HG02870 (cell line): ENCODE data around the gene SERTAD1.
A peak's percentile ranks its signal among the peaks of the same experiment; 100 is the strongest.

Experiments
- ATAC-seq: cut with Tn5 transposase; IDR thresholded peaks from one replicate; pipeline ENCODE4 v1.9.1; 2021; ENCODE audit warnings: mild to moderate bottlenecking, moderate library complexity; ENCODE audit not compliant: unreplicated experiment

SERTAD1 gene

GRCh38 chr19:40407714-40408597, 17.8 kb downstream of the SERTAD1 start:
- ATAC-seq = no peak

GRCh38 chr19:40403262-40403984, 22.4 kb downstream of the SERTAD1 start:
- peak; percentile 58 for ATAC-seq

GRCh38 chr19:40400559-40400958, 25.2 kb downstream of the SERTAD1 start:
- ATAC-seq = no peak

DNA sequence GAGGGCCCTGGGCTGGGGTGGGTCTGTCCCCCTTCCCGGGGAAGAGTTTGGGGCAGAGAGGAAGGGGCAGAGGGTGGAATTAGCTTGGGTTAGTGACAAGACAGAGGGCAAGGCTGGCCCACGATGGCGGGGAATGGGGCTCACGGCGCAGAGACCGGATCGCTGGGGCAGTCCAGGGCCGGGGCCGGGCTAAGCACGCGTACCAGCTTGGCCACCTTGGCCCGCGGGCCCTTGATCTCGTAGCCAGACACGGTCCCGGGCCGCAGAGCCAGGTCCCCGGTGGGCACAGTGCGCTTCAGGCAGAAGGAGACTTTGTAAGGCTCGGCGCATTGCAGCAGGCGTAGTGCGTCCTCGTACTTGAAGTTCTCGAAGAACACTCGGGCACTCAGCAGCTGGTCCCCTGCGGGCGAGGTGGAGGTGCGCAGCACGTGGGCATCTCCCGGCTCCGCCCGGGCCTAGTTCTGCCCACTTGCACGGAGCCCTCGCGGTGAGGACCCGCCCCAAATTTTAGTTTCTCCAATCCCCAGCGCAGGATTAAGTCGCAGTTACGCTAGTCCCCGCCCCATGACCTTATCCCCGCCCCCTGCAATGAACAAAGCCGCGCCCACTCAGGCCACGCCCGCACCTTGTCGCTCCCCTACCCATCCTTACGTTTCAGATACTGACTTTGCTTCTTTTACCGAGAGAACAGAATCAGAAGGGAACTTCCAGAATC, 27.2 kb downstream of the SERTAD1 start:
- no peak for ATAC-seq

- no peak for ATAC-seq
Observed at GRCh38 chr19:40397568-40397906, 28.3 kb downstream of the SERTAD1 start.

DNA sequence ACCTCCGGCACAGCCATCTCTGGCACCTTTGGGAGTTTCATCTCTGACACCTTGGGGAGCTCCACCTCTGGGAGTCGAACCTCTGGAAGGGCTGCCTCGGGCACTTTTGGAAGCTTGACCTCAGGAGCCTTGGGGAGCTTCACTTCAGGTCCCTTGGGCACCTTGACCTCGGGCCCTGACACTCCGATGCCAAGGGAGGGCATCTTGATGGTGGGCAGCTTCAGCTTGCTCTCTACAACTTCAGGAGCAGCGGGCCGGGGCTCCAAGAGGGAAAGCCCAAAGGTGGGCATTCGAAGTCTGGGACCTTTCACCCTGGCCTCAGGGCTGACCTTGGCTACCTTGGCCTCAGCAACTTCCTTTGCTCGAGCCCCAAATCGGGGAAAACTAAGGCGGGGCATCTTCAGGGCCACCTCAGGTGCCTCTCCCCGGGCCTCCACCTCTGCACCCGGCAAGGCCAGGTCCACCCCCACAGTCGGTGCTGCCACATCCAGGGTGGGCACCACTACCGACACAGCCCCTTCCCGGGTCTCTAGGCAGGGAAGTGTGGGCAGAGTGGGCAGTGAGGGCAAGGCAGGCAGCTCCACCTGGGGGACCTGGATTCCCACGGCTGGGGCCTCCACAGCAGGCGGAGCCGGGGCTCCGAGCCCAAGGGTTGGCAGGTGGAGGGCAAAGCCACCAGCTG, 28.8 kb downstream of the SERTAD1 start:
- no peak for ATAC-seq

DNA sequence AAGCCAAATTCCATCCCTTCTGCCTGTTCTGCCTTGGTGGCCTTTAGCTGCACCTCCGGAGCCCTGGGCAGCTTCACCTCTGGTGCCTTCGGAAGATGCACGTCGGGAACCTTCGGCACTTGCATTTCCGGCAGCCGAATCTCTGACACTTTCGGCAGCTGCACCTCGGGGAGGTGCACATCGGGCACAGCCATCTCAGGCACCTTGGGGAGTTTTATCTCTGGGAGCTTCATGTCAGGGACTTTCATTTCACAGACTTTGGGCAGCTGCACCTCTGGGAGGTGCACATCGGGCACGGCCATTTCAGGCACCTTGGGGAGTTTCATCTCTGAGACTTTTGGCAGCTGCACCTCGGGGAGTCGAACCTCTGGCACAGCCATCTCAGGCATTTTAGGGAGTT, 29.8 kb downstream of the SERTAD1 start:
- no peak for ATAC-seq

DNA sequence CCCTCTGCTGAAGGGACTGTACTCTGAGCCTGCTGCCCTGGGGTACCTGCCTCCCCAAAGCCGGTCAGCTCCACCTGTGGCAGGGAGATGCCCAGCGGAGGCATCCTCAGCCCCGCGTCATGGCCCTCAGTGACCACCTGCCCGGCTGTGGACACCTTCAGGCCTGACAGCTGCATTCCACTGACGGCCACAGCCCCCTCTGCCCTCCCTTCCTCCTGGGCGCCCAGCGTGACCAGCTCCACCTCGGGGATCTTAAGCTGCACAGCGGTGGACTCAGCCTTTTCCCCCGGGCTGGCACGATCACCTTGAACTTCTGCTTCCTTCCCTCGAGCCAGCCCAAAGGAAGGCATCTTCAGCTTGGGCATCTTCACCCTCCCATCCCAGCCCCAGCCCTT, 31.0 kb downstream of the SERTAD1 start:
- no peak for ATAC-seq

DNA sequence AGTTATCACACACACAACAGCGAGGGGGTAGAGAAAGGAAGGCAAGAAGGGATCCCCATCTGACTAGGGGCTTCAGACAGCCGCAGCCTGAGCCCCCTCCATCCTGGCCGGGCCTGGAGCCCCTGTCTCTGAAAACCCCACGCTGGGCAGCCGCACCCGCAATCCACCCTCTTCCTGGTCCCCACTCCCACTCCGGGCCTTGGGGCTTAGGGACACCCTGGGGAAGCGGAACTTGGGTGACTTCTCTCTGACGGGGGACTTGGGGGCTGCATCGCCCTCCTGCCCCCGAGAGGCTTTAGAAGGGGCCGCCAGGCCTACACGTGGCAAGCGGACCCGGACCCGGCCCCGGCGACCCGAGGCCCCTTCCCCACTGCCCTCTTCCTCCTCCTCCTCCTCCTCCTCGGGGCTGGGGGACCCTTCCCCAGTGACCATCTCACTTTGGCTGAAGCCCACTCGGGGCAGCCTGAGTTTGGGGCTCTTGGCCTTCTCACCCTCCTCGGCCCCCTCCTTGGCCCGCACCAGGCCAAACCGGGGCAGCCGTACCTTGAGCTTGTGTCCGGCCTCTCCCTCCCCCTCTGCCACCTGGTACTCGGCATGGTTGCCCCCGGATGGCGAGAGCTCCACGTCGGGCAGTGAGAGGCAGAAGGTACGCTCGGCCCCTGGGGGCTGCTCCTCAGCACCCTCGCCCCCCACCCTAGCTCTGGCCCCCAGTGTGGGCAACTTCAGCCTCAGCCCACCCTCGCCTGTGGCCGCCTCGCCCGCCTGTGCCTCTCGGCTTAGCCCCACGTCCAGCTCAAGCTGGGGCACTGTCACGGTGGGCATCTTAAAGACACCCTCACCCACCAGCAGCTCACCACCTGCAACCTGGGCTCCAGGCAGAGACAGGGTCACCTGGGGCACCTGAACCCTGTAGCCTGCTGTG, 31.6 kb downstream of the SERTAD1 start:
- ATAC-seq = no peak

- no peak for ATAC-seq
Observed at GRCh38 chr19:40392894-40393517, 32.8 kb downstream of the SERTAD1 start.

DNA sequence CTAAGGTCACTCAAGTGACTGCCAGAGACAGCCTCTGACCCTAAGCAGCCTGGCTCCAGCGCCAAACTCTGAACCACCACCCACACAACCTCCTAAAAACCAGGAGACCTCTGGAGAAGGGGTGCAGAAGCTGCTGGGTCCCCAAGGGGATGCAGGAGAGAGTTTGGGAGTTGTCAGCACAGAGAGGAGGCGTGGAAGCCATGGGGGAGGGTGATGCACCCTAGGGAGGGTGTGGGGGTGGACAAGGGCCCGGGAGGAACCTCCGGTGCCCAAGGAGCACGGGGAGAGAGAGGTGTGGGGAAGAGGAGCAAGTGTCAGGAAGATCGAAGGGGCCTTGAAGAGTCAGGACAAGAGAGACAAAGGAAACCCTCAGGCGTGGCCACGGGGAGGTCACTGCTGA, 33.7 kb downstream of the SERTAD1 start:
- ATAC-seq = no peak

GRCh38 chr19:40390084-40390742, 35.6 kb downstream of the SERTAD1 start, which contains the start of gene HIPK4:
TSS of gene HIPK4 (minus strand) at chr19:40390181. CDS start at chr19:40389902, 279 bp downstream.
- no peak for ATAC-seq

DNA sequence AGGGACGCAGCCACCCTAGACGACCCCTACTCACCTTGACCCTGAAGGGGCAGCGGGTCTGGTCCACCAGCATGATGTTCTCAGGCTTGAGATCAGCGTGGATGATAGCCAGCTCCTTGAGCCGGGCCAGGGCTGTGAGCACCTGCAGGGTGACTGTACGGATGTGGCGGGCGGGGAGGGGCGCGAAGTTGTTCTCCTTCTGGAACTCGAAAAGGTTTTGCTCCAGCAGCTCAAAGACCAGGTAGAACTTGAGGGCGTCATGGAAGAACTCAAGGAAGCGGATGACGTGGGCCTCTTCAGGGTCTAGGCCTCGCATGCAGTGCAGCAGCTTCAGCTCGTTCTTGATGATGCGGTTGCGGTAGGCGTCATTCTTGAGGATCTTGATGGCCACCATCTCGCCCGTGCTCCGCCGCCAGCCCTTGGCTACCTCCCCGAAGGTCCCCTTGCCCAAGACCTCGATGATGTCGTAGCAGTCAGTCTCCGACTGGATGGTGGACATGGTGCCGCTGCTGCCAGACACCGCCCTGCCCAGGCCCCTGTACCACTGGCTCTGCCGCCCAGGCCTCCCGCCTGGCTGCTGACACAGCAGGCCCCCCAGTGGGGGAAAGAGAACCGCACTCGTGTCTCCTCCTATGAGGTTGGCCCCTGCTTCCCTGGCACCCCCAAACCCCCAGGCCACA, 36.2 kb downstream of the SERTAD1 start:
- no peak for ATAC-seq

DNA sequence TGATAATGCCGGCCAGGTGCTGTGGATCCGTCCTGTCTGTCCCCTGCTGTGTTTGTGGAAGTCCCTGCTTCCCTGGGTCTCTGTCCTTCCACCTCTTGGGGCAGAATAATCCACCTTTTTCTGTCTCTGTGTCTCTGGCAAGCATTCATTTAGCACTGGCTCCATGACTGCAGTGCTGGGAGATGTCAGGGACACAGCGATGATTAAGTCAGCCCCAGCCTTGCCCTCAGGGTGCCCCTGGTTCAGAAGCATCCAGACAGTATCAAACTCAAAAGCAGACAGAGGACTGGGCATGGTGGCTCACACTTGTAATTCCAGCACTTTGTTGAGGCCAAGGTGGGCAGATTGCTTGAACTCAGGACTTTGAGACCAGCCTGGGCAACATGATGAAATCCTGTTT, 37.3 kb downstream of the SERTAD1 start:
- no peak for ATAC-seq

DNA sequence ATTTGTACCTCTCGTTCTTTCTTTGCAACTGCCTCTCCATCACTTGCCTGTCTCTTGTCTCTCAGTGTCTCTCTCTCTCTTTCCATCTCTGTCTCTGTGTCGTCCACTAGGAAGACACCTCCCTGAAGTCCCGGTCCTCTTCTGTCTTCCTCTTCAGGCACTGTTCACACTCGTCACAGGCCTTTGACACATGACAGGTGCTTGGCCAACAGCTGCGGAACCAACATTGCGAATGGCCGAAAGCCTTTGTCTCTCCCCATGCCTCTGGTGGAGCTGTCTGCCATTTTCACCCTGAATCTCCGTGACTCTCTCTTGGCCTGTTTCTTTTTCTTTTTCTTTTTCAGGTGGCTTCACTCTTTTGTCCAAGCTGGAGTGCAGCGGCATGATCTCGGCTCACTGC, 38.6 kb downstream of the SERTAD1 start:
- ATAC-seq = no peak

- ATAC-seq = no peak
Observed at GRCh38 chr19:40383668-40384248, 42.0 kb downstream of the SERTAD1 start.

GRCh38 chr19:40381321-40381720, 44.5 kb downstream of the SERTAD1 start:
- ATAC-seq = no peak
